BJ (cell line): ENCODE data around the gene GPRC5B. TPM values are rescaled to one million over a fixed set of nuclear protein-coding genes. Genes with fewer than 3 reads are reported as not detected.

Experiments
- CTCF ChIA-PET: fragments of 350-600 bp; formaldehyde crosslinking; extraction: SDS; loops from one replicate; lab custom pipeline; 2021; ENCODE audit warnings: antibody characterized with exemption, inconsistent platforms; lab: Yijun Ruan, JAX
- POLR2A ChIA-PET: fragments of 300-600 bp; sonication (Branson Sonifier 250); formaldehyde crosslinking; extraction: SDS; loops from one replicate; lab custom pipeline; 2021; ENCODE audit warnings: antibody characterized with exemption; lab: Charles Lee
- DNase-seq: peaks from one replicate; pipeline ENCODE4 v3.0.0-alpha.2; 2011; ENCODE audit warnings: low read depth
- H3K27me3 ChIP-seq: 2 replicates; pipeline ENCODE4 v1.6.0; 2011; ENCODE audit warnings: low read length; ENCODE audit not compliant: control insufficient read depth, insufficient read depth
- H3K36me3 ChIP-seq: 2 replicates; pipeline ENCODE4 v1.5.1; 2011; ENCODE audit warnings: low read length; ENCODE audit not compliant: control insufficient read depth, insufficient read depth
- H3K4me3 ChIP-seq: 2 replicates; pipeline ENCODE4 v1.5.1; 2011; ENCODE audit warnings: low read depth, mild to moderate bottlenecking, control low read depth, low read length
- CTCF ChIP-seq: IDR thresholded peaks from 2 replicates; pipeline ENCODE4 v1.5.1; 2011; ENCODE audit warnings: low read depth, mild to moderate bottlenecking, control low read depth, inconsistent platforms, low read length, moderate library complexity; ENCODE audit not compliant: insufficient read depth
- polyA plus RNA-seq: library from polyadenylated mRNA; depleted of rRNA; stranded (reverse); fragments of >200 nt; gene quantifications from 2 replicates; pipeline ENCODE4 v1.2.3, GENCODE V29; 2011

GPRC5B gene
- polyA plus RNA-seq, 1 experiment, result 0.33 TPM

- ChIA-PET POLR2A (no interaction called here), CTCF (interaction anchor here (0.8 to 2.0 kb wide), 4 partner anchors 17 to 39 kb away, joined by 4 to 7 read pairs (median 5); no protein-coding TSS in a partner anchor)
- Histone ChIP-seq H3K27me3 (0 out of 2 replicates have a peak, but pooled peaks cover 2% of the 10 kb centered on the region), H3K4me3 (no peak overlapping the region), H3K36me3 (no peaks in the 10 kb centered on the region)
- DNase-seq, result no peak
- TF ChIP-seq CTCF, result no peak
These were observed 16.2 kb downstream of the GPRC5B start for GRCh38 chr16:19868421-19868820.

GRCh38 chr16:19864566-19864965 lies 20.1 kb downstream of the GPRC5B start:
- no peaks in the 10 kb centered on the region for H3K36me3 ChIP-seq
- H3K27me3 ChIP-seq, result 0 out of 2 replicates have a peak, but pooled peaks cover 2% of the 10 kb centered on the region
- DNase-seq, result no peak
- TF ChIP-seq CTCF, result no peak
- ChIA-PET CTCF (no interaction called here), POLR2A (no interaction called here)
- H3K4me3 ChIP-seq, result no peak overlapping the region

GRCh38 chr16:19863990-19864389 lies 20.7 kb downstream of the GPRC5B start:
- POLR2A ChIA-PET, result no interaction called here

GRCh38 chr16:19861811-19862327 lies 22.8 kb downstream of the GPRC5B start:
- CTCF ChIA-PET, result no interaction called here
- POLR2A ChIA-PET, result no interaction called here
- H3K27me3 ChIP-seq, result no peaks in the 10 kb centered on the region
- no peaks in the 10 kb centered on the region for H3K36me3 ChIP-seq
- TF ChIP-seq CTCF, result no peak
- no peak overlapping the region for H3K4me3 ChIP-seq
- DNase-seq, result no peak

More at GRCh38 chr16:19863990-19864389, 20.7 kb downstream of the GPRC5B start:
- TF ChIP-seq CTCF, result no peak
- DNase-seq, result no peak
- no peaks in the 10 kb centered on the region for H3K36me3 ChIP-seq
- CTCF ChIA-PET, result interaction anchor here (0.6 kb wide), 1 partner anchor 262 kb away, joined by 3 read pairs; no protein-coding TSS in a partner anchor
- H3K4me3 ChIP-seq, result no peak overlapping the region
- H3K27me3 ChIP-seq, result 0 out of 2 replicates have a peak, but pooled peaks cover 2% of the 10 kb centered on the region

- no peak for DNase-seq
- Histone ChIP-seq H3K4me3 (no peak overlapping the region), H3K36me3 (no peaks in the 10 kb centered on the region), H3K27me3 (no peaks in the 10 kb centered on the region)
- CTCF ChIA-PET, result no interaction called here
- POLR2A ChIA-PET, result no interaction called here
- no peak for TF ChIP-seq CTCF
These were observed 23.5 kb downstream of the GPRC5B start for GRCh38 chr16:19861133-19861532.
